Ramos (cell line): ENCODE data around the gene AKAP8.
"Not testable (repeated sequence)": the region's sequence is repeated elsewhere in the genome, so short reads cannot be mapped to it uniquely, and the experiment has no call there.

Experiments
- in situ Hi-C: fragments of 300-500 bp; cut with MboI; formaldehyde crosslinking; loops from one replicate; pipeline ENCODE4 v1.14.3; 2022; ENCODE audit warnings: low sequenced_read_pairs; ENCODE audit not compliant: unreplicated experiment

Gene AKAP8

DNA sequence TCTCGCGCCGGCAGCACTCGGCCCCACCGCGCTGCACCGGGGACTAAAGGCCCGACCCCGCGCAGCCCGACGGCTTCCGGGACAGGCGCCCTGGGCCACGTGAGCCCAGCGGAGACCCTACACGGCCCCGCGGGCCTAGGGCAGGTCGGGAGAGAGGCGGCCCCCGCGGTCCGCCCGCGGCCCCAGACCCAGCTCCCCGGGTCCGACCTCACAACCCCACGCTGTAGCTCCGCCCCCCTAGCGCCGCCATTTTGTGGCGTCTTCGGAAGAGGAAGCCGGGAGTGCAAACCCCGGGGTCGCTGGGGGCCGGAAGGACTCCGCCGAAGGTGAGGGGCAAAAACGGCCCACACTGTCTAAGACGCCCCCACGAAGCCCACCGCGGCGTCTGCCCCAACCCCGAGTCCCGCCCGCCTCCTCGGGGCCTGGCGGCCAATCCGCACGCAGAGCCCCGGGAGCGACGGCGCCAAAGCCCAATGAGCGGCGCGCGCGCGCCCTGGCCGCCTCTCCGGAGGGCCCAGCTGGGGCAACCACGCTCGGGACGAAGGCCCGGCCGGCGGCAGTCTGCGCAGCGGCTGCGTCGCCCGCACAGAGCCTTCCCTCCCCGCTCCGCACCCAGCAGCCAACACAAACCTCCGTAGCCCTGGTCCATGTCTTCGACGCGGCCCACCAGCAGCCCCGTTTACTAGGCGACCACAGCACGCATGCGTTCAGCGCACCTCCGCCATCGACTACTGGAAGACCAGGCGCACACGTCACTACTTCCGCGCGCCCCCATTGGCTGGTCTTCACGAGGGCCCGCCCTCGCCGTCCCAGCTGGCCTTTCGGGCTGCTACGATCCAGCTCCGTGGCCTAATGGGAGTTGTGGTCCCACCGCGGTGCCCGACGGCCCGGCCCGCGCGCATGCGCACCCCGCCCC is at the start of gene AKAP8:
Gene AKAP8, minus strand, starts transcription at position 705 of the 916 bp plus-strand sequence. Its CDS starts 56 bp downstream, at position 649.
- in situ Hi-C loops = no loop called here

DNA sequence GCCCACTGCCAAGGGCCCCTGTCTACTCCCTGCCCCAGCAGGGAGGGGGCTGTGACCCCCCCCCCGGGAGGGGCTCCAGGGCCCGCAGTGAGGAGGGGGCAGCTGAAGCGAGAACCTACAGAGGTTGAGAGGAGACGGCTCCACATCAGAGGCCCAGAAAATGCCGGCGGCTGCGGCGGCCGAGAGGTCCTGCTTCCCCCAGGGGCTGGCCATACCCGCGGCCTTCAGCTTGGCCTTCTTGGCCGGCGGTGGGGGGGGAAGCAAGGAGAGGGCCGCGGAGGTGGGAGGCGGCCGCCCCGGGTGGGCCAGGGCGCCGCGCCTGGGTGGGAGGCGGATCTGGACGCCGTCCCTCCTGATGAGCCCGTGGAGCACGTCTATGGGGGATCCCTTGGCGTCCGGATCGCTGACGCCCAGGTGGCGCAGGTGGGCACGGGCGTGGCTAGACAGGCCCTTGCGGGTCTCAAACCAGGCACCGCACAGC is 48.4 kb upstream of the AKAP8 start:
- in situ Hi-C loops = no loop called here

DNA sequence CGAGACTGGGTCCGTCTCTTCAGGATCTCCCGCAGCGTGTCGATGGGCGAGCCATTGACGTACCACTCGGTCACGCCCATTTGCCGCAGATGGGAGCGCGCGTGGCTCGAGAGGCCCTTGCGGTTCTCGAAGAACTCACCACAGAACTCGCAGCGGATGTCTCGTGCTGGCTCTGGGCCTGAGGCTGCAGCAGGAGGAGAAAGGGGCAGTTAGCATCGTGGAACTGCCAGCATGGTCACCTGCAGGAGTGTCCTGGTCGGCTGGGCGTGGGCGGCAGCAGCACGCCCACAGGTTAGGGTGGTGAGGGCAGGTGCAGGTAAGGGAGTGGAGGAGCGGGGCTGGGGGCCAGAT is 47.7 kb upstream of the AKAP8 start:
- in situ Hi-C loops = no loop called here

DNA sequence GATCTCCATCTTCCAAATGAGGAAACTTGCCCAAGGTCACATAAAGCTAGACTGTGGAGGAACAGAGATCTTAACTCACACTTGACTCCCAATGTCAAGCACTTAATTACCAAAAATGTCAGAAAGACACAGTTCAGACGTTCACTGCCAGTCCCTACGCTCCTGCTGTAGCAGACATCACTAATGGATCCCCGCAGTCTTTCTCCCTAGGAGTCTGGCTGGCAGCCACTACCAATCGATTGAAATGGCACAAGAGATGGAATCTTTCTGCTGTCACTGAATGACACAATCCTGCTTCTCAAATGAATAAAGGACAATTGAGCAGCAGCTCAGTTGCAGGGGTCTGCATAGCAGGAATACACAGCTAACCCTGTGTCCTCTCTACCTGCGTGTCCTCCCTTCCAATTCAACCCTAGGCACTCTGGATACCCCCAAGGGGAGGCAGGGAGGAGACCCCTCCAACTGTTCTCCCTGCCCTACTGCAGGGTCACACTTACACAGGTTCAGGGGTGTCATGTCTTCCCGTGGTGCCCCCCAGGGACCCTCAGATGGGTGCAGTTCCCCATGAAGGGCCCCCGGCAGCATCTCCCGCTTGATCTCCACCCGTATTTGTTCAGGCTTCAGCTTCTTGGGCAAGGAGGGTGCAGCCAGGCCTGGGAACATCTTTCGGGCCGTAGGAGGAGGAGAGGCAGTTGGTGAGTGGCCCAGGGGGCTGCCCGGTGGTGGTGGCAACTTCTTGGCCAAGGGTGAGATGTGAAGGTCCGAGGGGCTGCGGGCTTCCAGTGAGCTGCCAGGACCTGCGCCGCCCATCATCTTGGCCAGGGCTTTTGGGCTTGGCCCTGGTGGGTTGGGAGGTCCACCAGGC is 47.1 kb upstream of the AKAP8 start:
- in situ Hi-C loops = no loop called here

DNA sequence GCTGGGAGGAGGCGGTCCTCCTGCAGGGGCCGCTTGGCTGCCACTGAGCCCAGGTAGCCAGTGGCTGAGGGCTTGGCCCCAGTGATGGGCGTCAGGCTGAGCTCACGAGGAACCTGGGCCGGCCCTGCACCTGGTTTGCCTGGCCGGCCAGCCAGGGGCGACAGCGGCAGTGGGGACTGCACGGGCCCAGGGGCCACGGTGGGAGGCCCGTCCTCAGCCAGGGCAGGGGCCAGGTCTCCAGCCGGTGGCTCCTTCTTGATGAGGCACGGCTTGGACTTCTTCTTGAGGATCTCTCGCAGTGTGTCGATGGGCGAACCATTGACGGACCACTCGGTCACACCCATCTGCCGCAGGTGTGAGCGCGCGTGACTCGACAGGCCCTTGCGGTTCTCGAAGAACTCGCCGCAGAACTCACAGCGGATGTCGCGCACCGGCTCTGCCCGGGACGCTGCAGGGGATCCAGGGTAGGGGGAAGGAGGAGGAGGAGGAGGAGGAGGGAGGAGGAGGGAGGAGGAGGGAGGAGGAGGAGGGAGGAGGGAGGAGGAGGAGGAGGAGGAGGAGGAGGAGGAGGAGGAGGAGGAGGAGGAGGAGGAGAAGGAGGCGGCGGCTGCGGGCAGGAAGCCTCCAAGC is 45.8 kb upstream of the AKAP8 start:
- in situ Hi-C loops = no loop called here

DNA sequence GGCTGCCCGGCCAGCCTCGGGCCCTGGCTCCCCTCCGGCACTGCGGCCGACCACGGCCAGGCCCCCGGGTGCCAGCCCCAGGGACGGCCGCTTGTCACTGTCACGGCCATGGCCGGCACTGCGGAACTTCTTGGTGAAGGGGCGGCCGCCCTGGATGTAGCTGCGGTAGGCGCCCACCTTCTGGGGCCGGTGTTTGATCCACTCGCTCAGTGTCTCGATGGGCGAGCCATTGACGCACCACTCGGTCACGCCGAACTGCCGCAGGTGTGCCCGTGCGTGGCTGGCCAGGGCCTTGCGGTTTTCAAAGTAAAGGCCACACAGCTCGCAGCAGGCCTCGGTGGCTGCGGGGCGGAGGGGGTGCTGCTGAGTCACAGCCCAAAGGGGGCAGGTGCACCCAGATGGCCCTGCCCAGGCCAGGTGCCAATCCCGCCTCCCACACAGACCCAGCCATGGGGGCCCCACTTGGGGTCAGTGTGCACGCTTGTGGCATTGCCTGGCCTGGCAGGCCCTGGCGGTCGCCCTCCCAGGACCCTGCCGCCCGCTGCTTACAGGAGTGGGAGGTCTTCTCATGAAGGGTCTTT is 45.2 kb upstream of the AKAP8 start:
- in situ Hi-C loops = no loop called here

DNA sequence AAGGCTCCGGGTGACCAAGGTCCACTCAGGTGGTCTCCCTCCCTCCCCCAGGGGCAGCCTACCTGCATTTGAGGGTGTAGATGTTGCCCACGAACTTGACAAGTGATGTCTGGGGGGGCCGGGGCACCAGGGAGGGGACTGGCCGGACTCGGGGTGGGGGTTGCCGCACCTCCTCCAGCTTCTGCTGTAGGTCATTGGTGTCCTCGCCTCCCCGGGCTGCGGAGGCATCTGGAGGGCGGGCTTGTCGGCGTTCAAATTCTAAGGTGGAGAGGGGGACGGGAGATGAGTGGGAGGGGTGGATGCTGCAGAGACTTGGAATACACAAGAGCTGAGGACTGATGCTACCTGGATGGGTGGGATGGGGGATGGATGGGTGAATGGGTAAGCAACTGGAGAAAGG is 44.5 kb upstream of the AKAP8 start:
- in situ Hi-C loops = no loop called here

DNA sequence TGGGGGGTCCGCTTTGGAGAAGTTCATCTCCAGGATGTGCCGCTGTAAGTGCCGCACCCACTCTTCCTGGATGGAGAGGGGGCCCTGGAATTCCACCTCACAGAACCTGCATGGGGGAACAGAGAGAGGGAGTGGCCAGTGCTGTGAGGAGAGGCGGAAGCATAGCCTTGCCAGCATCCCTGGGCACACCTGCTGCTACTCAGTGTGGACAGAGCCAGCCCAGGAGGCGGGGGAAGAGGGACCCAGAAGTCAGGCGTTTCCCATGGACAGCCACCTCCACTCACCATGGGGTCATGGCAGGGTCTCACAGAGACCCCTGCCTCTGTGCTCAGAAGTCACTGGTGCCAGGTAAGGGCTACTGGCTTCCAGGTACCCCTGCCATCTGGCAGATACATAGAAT is 43.5 kb upstream of the AKAP8 start:
- in situ Hi-C loops = no loop called here

DNA sequence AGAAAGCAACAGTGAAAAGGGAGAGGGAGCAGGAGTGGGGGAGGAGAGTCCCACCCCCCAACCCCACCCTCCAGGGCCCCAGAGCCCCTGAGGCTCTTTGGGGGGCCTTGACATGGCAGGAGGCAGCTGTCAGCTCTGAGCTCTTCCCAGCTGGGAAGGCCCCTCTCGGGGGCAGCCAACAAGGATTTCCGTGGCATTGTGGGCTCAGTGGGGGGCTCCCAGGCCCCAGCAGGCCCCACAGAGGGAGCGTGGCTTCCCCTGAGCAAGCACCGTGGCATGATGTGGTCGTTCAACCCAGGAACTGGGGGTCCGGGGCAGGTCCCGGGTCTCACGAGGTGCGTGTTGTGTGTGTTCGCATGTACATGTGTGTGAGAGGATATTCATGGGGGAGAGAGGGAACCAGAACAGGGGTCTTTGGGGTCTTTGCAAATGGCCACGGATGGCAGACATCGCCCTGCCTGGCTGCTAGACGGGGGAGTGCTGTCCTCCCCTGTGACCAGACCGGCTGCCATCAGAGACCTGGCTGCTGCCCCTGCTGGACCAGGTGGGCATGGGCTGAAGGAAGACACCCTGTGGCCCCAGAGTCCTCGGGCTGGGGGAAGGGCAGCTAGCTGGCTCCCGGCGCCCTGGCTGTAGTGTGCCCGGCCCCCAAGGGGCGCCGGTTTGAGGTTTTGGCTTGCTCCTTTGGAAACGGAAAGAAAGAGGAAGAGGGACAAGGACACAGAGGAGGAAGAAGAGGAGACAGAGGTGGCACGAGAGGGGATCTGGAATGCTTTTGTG is 42.9 kb upstream of the AKAP8 start:
- in situ Hi-C loops = no loop called here

DNA sequence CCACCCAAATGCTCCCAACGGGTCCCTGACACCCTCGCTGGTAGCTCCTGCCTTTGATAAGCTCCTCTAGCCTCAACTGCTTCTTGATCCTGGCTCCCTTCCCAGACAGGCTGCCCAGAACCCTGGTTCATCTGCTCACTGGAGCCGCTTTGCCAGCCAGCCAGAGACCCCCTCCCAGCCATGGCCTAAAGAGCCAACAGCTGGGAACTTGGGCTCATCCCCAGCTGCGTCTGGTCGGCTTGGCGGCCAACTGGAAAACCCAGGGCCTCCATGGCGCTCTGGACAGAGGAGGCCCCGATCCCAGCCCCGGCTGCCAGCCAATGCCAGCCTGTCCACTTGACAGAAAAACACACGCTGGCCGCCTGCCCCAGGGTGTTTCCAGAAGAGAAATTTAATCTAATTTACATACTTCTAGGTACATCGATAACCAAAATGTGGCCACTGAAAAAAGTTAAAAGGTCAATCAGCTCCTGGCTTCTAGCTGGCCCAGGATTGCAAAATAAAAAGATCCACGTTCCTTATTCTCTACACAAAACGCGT is 42.2 kb upstream of the AKAP8 start:
- in situ Hi-C loops = no loop called here

DNA sequence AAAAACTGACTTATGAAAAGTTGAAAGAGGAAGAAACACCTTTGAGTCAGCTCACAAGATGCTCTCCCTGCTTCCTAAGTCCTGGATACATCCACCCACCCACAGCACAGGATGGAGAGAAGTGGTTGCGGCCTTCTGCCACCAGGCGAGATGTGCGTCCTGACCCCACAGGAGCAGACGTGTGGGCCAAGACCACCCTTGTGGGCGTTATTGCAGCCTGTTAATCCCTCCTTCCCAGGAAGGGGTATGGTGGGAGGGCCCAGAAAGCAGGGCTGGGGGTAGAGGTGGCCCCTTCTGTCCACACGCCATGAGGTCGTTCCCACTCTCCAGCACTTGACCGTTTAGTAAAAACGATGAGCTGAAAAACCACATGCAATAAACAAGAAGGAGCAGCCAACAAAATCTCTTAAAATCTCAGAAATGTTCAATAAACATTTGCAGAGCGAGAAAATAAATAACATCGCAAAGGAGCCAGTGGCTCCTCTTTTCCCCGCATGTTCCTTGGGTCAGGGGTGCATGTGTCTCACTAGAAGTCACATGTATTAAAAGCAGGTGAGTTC is 41.6 kb upstream of the AKAP8 start:
- in situ Hi-C loops = no loop called here

DNA sequence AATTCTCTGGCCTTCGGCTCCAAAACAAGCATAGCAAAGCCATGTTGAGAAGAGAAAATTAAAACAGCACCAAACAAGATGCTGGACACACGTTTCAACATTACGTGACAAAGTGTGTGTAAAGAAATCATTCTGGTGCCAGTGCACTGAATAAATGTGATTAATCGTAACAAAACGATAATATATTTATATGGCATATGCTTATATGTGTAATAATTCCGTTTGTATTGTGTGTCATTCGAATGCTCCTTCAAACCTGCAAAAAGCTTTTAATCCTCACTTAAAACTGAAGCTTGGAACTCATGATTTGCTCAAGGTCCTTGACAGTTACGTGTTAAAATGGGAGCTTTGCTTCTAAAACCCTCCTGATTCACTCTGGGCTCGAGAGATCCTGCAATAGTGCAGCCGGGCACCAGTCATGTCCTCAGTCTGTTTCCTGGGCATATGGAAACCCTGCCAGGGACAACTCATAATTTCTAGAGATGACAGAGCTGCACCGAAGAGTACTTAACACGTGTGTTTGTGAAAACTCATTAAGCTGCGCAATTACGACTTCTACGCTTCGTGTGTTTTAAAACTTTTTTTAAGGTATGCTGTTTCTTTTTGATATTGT is 39.9 kb upstream of the AKAP8 start:
- in situ Hi-C loops = loop anchor here (5.0 kb wide), 1 partner anchor 138 kb away; no protein-coding TSS in a partner anchor

DNA sequence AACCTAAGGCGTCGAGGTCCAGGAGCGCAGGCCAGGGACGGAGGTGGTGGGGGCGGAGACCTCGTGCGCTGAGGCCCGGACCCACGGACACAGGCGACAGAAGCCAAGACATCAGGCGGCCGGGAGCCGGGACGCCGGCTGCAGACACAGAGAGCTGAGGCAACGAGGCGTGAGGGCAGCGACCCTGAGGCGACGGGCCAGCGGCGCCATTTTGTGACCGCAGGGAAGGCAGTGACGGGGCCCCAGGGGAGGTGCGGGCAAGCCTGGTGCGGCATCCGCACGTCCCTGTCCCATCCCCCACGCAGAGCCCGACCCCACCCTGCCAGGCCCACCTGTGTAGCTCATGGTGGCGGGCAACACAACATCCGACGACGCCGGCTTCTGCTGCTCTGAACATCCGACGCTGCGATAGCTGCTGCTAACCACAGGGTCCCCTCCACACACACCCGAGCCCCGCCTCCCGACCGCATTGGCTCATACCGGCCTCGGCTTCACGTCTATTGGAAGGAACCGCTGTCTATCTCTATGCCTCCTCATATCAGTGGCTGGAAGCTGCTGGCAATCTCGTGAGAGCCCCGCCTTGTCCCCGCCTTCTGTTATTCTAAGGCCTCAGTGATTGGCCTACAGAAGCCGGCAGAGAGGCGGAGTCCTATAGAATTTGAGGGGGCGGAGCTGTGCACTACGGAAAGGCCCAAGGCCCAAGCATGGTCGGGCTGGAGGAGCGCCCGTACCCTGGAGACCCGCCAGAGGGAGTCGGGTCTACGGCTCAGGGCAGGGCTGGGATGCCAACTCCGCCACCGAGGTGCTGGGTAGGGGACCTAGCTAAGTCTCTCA is 39.2 kb upstream of the AKAP8 start, which contains the start of gene AKAP8L:
Gene AKAP8L, minus strand, starts transcription at position 410 of the 834 bp plus-strand sequence. Its CDS starts 65 bp downstream, at position 345.
- in situ Hi-C loops = loop anchor here (5.0 kb wide), 1 partner anchor 139 kb away; no protein-coding TSS in a partner anchor

DNA sequence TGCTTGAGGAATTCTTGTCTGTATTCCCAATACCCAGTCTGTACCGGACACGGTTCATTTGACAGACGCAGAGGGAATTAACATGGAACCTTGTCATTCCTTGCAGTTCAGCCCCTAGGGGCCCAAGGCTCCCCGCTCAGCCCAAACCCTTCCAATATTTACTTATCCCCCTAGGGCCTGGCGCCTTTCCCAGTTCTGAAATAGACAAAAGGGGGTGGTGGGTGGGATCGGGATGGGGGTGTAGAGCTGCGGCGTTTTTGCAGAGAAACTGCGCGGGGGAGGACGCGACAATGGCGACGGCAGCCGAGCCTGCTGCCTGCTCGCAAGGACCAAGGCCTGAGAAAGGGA is 38.6 kb upstream of the AKAP8 start:
- in situ Hi-C loops = loop anchor here (5.0 kb wide), 1 partner anchor 139 kb away; no protein-coding TSS in a partner anchor

DNA sequence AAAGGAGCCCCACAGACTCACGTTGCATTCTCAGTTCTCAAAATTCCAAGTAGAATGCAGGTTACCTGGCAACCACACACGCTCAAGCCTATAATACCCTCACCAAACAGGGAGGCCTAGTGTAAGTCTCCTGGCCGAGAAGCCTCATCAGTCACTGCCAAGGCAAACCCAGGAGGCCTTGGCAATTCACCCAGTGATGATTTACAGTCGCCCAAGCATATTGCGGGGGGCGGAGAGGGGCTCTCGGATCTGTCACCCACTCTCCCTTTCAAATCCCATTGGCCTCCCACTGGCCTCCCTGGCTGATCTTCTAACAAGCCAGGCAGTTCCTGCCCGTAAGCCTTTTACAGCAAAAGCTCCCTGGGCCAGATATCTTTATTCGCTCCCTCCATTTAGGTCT is 38.1 kb upstream of the AKAP8 start:
- in situ Hi-C loops = loop anchor here (5.0 kb wide), 1 partner anchor 140 kb away; no protein-coding TSS in a partner anchor

DNA sequence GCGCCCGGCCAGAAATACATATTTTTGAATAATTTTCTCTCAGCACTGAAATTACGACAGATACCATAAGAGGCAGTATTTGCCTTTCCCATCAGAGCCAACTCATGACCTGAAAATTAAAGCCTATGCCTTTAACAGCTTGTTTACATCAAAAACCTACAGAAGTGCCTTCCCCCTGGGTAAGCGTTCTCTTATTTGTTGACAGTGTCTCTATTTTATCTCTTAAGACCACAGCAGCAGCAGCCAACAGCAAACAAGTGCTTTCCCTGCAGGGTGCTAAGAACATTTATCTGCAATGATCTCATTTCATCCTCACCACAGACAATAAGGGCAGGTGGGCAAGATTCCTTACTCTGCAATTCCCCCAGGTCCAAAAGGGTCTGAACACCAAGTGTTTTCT is 33.2 kb upstream of the AKAP8 start:
- in situ Hi-C loops = no loop called here

DNA sequence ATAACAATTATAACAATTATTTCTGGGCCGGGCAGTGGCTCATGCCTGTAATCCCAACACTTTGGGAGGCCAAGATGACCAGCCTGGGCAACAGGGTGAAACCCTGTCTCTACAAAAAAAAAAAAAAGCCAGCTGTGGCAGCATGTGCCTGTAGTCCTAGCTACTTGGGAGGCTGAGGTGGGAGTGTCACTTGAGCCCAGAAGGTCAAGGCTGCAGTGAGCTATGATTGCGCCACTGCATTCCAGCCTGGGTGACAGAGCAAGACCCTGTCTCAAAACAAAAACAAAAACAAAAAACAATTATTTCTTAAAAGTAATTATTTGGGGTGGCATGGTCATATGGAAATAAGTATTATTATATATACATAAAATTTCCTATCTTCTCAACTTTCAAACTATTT is 31.8 kb upstream of the AKAP8 start:
- in situ Hi-C loops = not testable (repeated sequence)
